OCI-LY1 (cell line): Measurements from ENCODE around the gene ABCA8.

Experiments used
- H2AFZ ChIP-seq: fragments of 200-600 bp; sonication (generic), shearing (Covaris generic); 2 replicates; pipeline ENCODE4 v1.6.0; 2014; ENCODE audit warnings: antibody characterized with exemption, mild to moderate bottlenecking, low read length
- H3F3A ChIP-seq: fragments of 200-600 bp; sonication (generic), shearing (Covaris generic); 2 replicates; pipeline ENCODE4 v1.6.0; 2014; ENCODE audit warnings: mild to moderate bottlenecking, antibody characterized with exemption, low read length, moderate library complexity; ENCODE audit not compliant: insufficient read depth
- H3K27ac ChIP-seq: fragments of 200-600 bp; sonication (generic); 2 replicates; pipeline ENCODE4 v1.5.1; 2014; ENCODE audit warnings: low read length, mixed run types, mild to moderate bottlenecking, low read depth; ENCODE audit not compliant: poor library complexity, severe bottlenecking
- H3K27me3 ChIP-seq: fragments of 200-600 bp; sonication (generic); 2 replicates; pipeline ENCODE4 v1.6.0; 2014; ENCODE audit warnings: antibody characterized with exemption, mild to moderate bottlenecking, low read length, moderate library complexity; ENCODE audit not compliant: insufficient read depth
- H3K36me3 ChIP-seq: fragments of 200-600 bp; sonication (generic); 2 replicates; pipeline ENCODE4 v1.6.1; 2014; ENCODE audit warnings: mild to moderate bottlenecking, antibody characterized with exemption, low read length, moderate library complexity, mixed read lengths; ENCODE audit not compliant: insufficient read depth
- H3K4me1 ChIP-seq: fragments of 200-600 bp; sonication (generic); 2 replicates; pipeline ENCODE4 v1.5.1; 2014; ENCODE audit warnings: mild to moderate bottlenecking, low read length, moderate library complexity; ENCODE audit not compliant: insufficient read depth, severe bottlenecking
- H3K4me2 ChIP-seq: fragments of 200-600 bp; sonication (generic), shearing (Covaris generic); 2 replicates; pipeline ENCODE4 v1.6.1; 2014; ENCODE audit warnings: low read length
- H3K4me3 ChIP-seq: fragments of 200-600 bp; sonication (generic); 2 replicates; pipeline ENCODE4 v1.5.1; 2014; ENCODE audit warnings: low read length, low read depth, mild to moderate bottlenecking, mixed read lengths; ENCODE audit not compliant: poor library complexity, severe bottlenecking
- H3K79me2 ChIP-seq: fragments of 200-600 bp; shearing (Covaris generic); 2 replicates; pipeline ENCODE4 v1.6.1; 2016; ENCODE audit warnings: mixed run types, low read length, mixed read lengths; ENCODE audit not compliant: insufficient read depth
- H3K9ac ChIP-seq: fragments of 200-600 bp; sonication (generic), shearing (Covaris generic); 2 replicates; pipeline ENCODE4 v1.6.1; 2014; ENCODE audit warnings: mild to moderate bottlenecking, low read length, mixed read lengths
- H3K9me2 ChIP-seq: fragments of 200-600 bp; sonication (generic), shearing (Covaris generic); 2 replicates; pipeline ENCODE4 v1.6.1; 2014; ENCODE audit warnings: low read depth, mild to moderate bottlenecking, low read length, mixed read lengths
- H3K9me3 ChIP-seq: fragments of 200-600 bp; shearing (Covaris generic); 2 replicates; pipeline ENCODE4 v1.6.1; 2014; ENCODE audit warnings: low read length, mixed read lengths
- H4K20me1 ChIP-seq: fragments of 200-600 bp; sonication (generic), shearing (Covaris generic); 2 replicates; pipeline ENCODE4 v1.6.0; 2016; ENCODE audit warnings: mild to moderate bottlenecking, low read length; ENCODE audit not compliant: insufficient read depth
- EZH2 ChIP-seq: fragments of 200-600 bp; sonication (generic), shearing (Covaris generic); IDR thresholded peaks from 2 replicates; pipeline ENCODE4 v1.8.0; 2017; ENCODE audit warnings: borderline replicate concordance, mixed run types, mild to moderate bottlenecking, antibody characterized with exemption, low read length, moderate library complexity, mixed read lengths
- TF ChIP-seq, protein P1 (sequence below): fragments of 200-600 bp; sonication (generic), shearing (Covaris generic); IDR thresholded peaks from 2 replicates; pipeline ENCODE4 v1.5.1; 2017; ENCODE audit warnings: mild to moderate bottlenecking, antibody characterized with exemption, low read length, moderate library complexity, mixed read lengths

Gene ABCA8

DNA sequence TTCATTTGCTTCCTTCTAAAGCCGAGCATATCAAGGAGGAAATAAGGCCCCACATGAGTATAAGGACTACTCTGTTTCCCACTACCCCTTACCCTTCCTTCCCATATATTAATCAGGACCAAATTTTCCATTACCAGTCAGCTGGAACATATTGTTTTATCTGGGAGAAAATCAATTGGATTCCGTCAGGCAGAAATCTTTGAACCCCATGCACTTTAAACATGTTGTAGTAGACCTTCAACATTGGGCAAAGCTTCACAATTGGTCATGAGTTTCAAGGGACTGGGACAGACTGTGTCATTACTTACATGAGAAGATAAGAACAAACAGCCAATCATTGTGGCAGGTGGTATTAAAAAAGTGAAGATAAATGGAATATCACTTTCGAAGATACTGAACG, 70.3 kb downstream of the ABCA8 start:
- H3K9me3 ChIP-seq: peaks cover 3% of the 10 kb centered on the region; the same call in 1 of the 2 replicates
- H3K27ac ChIP-seq: no peak overlapping the region

GRCh38 chr17:68878226-68878885, 76.8 kb downstream of the ABCA8 start:
- H3K27ac ChIP-seq: no peak overlapping the region
- TF ChIP-seq, protein P1, sequence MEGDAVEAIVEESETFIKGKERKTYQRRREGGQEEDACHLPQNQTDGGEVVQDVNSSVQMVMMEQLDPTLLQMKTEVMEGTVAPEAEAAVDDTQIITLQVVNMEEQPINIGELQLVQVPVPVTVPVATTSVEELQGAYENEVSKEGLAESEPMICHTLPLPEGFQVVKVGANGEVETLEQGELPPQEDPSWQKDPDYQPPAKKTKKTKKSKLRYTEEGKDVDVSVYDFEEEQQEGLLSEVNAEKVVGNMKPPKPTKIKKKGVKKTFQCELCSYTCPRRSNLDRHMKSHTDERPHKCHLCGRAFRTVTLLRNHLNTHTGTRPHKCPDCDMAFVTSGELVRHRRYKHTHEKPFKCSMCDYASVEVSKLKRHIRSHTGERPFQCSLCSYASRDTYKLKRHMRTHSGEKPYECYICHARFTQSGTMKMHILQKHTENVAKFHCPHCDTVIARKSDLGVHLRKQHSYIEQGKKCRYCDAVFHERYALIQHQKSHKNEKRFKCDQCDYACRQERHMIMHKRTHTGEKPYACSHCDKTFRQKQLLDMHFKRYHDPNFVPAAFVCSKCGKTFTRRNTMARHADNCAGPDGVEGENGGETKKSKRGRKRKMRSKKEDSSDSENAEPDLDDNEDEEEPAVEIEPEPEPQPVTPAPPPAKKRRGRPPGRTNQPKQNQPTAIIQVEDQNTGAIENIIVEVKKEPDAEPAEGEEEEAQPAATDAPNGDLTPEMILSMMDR: no peak
- no peak for TF ChIP-seq EZH2
- H3K9ac ChIP-seq: no peak overlapping the region
- H3K4me2 ChIP-seq: no peak overlapping the region
- no peaks in the 10 kb centered on the region for H3K27me3 ChIP-seq
- no peaks in the 10 kb centered on the region for H3K4me1 ChIP-seq
- H2AFZ ChIP-seq: no peak overlapping the region
- no peaks in the 10 kb centered on the region for H3K9me2 ChIP-seq
- H4K20me1 ChIP-seq: no peaks in the 10 kb centered on the region
- no peaks in the 10 kb centered on the region for H3K79me2 ChIP-seq
- no peaks in the 10 kb centered on the region for H3F3A ChIP-seq
- H3K36me3 ChIP-seq: no peaks in the 10 kb centered on the region
- H3K9me3 ChIP-seq: peaks cover 8% of the 10 kb centered on the region; the same call in 1 of the 2 replicates
- H3K4me3 ChIP-seq: no peak overlapping the region

More for the DNA sequence above, 70.3 kb downstream of the ABCA8 start:
- Histone ChIP-seq H3K27me3 (no peaks in the 10 kb centered on the region), H3K36me3 (no peaks in the 10 kb centered on the region), H3K4me1 (no peaks in the 10 kb centered on the region), H3K9me2 (no peaks in the 10 kb centered on the region), H3K79me2 (no peaks in the 10 kb centered on the region), H3K4me3 (no peak overlapping the region), H3K4me2 (no peak overlapping the region), H3K9ac (no peak overlapping the region), H2AFZ (no peak overlapping the region), H3F3A (no peaks in the 10 kb centered on the region), H4K20me1 (no peaks in the 10 kb centered on the region)
- TF ChIP-seq EZH2: no peak
- TF ChIP-seq, protein P1: no peak

DNA sequence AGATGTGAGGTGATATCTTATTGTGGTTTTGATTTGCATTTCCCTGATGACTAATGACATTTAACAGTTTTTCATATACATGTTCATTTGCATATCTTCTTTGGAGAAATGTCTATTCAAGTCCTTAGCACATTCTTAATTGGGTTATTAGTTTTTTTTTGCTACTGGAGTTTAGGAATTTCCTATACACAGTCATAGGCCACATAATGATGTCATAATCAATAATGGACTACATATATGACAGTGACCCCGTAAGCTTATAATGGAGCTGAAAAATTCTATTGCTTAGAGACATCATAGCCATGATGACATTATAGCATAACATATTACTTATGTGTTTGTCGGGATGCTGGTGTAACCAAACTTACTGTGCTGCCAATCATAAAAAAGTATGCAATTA, 83.7 kb downstream of the ABCA8 start:
- no peaks in the 10 kb centered on the region for H3K9me2 ChIP-seq
- H4K20me1 ChIP-seq: no peaks in the 10 kb centered on the region
- no peaks in the 10 kb centered on the region for H3K4me1 ChIP-seq
- no peaks in the 10 kb centered on the region for H3K36me3 ChIP-seq
- H3K9ac ChIP-seq: no peak overlapping the region
- no peaks in the 10 kb centered on the region for H3K27me3 ChIP-seq
- no peak for TF ChIP-seq EZH2
- TF ChIP-seq, protein P1: no peak
- no peaks in the 10 kb centered on the region for H3K79me2 ChIP-seq
- no peaks in the 10 kb centered on the region for H3F3A ChIP-seq
- 0 out of 2 replicates have a peak, but pooled peaks cover 3% of the 10 kb centered on the region for H3K9me3 ChIP-seq
- H3K27ac ChIP-seq: no peak overlapping the region
- no peak overlapping the region for H2AFZ ChIP-seq
- H3K4me3 ChIP-seq: no peak overlapping the region
- no peak overlapping the region for H3K4me2 ChIP-seq
